IPS-18c (cell line): ENCODE results near the gene USP30.

Source experiments
- H3K4me3 ChIP-seq: 2 replicates; pipeline ENCODE4 v1.7.0; 2013; ENCODE audit warnings: low read depth, mild to moderate bottlenecking, low read length, moderate library complexity; ENCODE audit not compliant: insufficient read depth
- H3K9me3 ChIP-seq: one replicate; pipeline ENCODE4 v1.6.1; 2013; ENCODE audit warnings: mild to moderate bottlenecking, low read length, moderate library complexity; ENCODE audit not compliant: control insufficient read depth, insufficient read depth

USP30 gene

GRCh38 chr12:109084425-109084824 is 32.0 kb downstream of the USP30 start:
- H3K9me3 ChIP-seq = no peaks in the 10 kb centered on the region
- no peak overlapping the region for H3K4me3 ChIP-seq

- Histone ChIP-seq H3K9me3 (no peaks in the 10 kb centered on the region), H3K4me3 (no peak overlapping the region)
Observed at GRCh38 chr12:109085590-109085989, 33.2 kb downstream of the USP30 start.

GRCh38 chr12:109087250-109087649 is 34.9 kb downstream of the USP30 start:
- Histone ChIP-seq H3K4me3 (no peak overlapping the region), H3K9me3 (no peaks in the 10 kb centered on the region)

- Histone ChIP-seq H3K4me3 (no peak overlapping the region), H3K9me3 (no peaks in the 10 kb centered on the region)
Observed at GRCh38 chr12:109088818-109089217, 36.4 kb downstream of the USP30 start.

- Histone ChIP-seq H3K4me3 (no peak overlapping the region), H3K9me3 (no peaks in the 10 kb centered on the region)
Observed at GRCh38 chr12:109089683-109090082, 37.3 kb downstream of the USP30 start.

GRCh38 chr12:109092497-109093021 is 40.2 kb downstream of the USP30 start:
- Histone ChIP-seq H3K4me3 (peak overlapping the region; percentile 50), H3K9me3 (no peaks in the 10 kb centered on the region)

- Histone ChIP-seq H3K9me3 (no peaks in the 10 kb centered on the region), H3K4me3 (peak within 1 kb of the TSS; percentile 50)
Observed at GRCh38 chr12:109093022-109093918, 40.9 kb downstream of the USP30 start, which contains the start of gene ALKBH2. ALKBH2 (minus strand) TSS chr12:109093472; CDS start chr12:109092786, 686 bp downstream.

- H3K9me3 ChIP-seq = no peaks in the 10 kb centered on the region
- peak overlapping the region; percentile 84 for H3K4me3 ChIP-seq
Observed at GRCh38 chr12:109097140-109097434, 44.7 kb downstream of the USP30 start.

GRCh38 chr12:109097435-109098182 is 45.2 kb downstream of the USP30 start, which contains the start of gene UNG:
UNG (plus strand) TSS chr12:109097597; CDS start chr12:109097680, 83 bp downstream.
- Histone ChIP-seq H3K9me3 (no peaks in the 10 kb centered on the region), H3K4me3 (peak within 1 kb of the TSS; percentile 84)

GRCh38 chr12:109098183-109098604 is 45.8 kb downstream of the USP30 start:
- no peaks in the 10 kb centered on the region for H3K9me3 ChIP-seq
- peak overlapping the region; percentile 84 for H3K4me3 ChIP-seq

- Histone ChIP-seq H3K9me3 (no peaks in the 10 kb centered on the region), H3K4me3 (peak overlapping the region; percentile 84)
Observed at GRCh38 chr12:109098651-109099050, 46.3 kb downstream of the USP30 start.

GRCh38 chr12:109099431-109100020 is 47.1 kb downstream of the USP30 start:
- no peak overlapping the region for H3K4me3 ChIP-seq
- H3K9me3 ChIP-seq = no peaks in the 10 kb centered on the region

- H3K4me3 ChIP-seq = no peak overlapping the region
- no peaks in the 10 kb centered on the region for H3K9me3 ChIP-seq
Observed at GRCh38 chr12:109100741-109101140, 48.4 kb downstream of the USP30 start.

GRCh38 chr12:109102491-109102890 is 50.1 kb downstream of the USP30 start:
- H3K4me3 ChIP-seq = no peak overlapping the region
- no peaks in the 10 kb centered on the region for H3K9me3 ChIP-seq

GRCh38 chr12:109105176-109105575 is 52.8 kb downstream of the USP30 start:
- no peak overlapping the region for H3K4me3 ChIP-seq
- H3K9me3 ChIP-seq = no peaks in the 10 kb centered on the region

GRCh38 chr12:109109746-109110350 is 57.5 kb downstream of the USP30 start:
- H3K9me3 ChIP-seq = no peaks in the 10 kb centered on the region
- H3K4me3 ChIP-seq = no peak overlapping the region

GRCh38 chr12:109110988-109111495 is 58.7 kb downstream of the USP30 start:
- Histone ChIP-seq H3K4me3 (peak overlapping the region; percentile 59; the same call in 1 of the 2 replicates), H3K9me3 (no peaks in the 10 kb centered on the region)
